COLO668 (cell line): ENCODE results near the gene HK1.
"Not testable (repeated sequence)": the region's sequence is repeated elsewhere in the genome, so short reads cannot be mapped to it uniquely, and the experiment has no call there.

Experiments
- DNase-seq: peaks from one replicate; lab custom pipeline; 2025; ENCODE audit not compliant: unreplicated experiment; lab: John Stamatoyannopoulos, UW

Gene HK1

GRCh38 chr10:69278446-69278963, at the start of gene HK1:
HK1 (plus strand) TSS chr10:69278496.
- DNase-seq, result no peak

- DNase-seq, result no peak
These were observed 48.7 kb upstream of the HK1 start for GRCh38 chr10:69229616-69229916.

DNA sequence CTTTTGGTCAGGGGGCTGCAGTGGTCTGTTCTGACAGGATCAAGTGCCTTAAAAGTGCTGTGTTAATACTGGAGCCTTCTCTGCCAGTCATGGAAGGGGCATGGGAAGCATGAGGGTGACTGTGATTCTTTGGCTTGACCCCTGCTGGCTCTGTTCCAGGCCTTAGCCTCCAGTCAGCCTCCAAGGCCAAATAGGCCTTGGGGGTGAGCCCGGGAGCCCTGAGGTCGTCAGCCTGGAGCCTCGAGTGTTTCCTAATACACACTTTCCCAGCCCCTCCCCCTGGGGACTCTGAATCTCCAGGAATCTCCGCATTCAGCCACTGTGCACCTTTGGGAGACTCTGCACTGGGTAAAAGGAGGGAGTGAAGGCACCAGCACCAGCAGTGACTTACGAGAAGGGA, 48.2 kb upstream of the HK1 start:
- no peak for DNase-seq

GRCh38 chr10:69232252-69232651, 46.0 kb upstream of the HK1 start:
- DNase-seq, result no peak

GRCh38 chr10:69232736-69233480, 45.4 kb upstream of the HK1 start:
- DNase-seq, result no peak

- no peak for DNase-seq
These were observed 43.8 kb upstream of the HK1 start for GRCh38 chr10:69234447-69234846.

DNA sequence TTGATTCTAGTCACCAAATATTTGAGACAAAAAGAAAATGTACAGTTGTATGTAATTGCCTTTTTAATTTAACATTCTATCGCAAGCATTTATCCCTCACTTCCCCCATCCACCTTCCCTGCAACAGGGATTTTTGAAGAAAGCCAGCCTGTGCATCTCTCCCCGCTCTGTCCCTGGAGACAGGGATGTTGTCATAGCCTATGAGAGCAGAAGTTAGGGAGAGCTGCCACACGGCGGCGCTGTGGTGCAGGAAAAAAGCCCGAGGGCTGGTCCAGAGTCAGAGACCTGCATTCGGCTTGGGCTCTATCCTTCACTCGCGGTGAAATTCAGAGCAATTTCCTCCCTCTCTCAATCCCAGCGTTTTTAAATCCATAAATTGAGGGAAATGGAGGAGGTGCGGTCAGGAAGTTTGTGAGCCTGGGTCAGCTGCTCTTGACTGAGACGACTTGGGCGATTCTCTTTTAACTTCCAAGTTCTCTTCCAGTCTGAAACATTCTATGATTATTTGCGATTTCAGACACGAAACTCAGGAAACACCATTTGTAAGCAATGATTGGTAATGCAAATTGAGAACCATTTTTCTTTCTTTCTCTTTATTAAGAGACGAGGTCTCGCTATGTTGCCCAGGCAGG, 40.7 kb upstream of the HK1 start:
- DNase-seq, result peak; percentile 66

DNA sequence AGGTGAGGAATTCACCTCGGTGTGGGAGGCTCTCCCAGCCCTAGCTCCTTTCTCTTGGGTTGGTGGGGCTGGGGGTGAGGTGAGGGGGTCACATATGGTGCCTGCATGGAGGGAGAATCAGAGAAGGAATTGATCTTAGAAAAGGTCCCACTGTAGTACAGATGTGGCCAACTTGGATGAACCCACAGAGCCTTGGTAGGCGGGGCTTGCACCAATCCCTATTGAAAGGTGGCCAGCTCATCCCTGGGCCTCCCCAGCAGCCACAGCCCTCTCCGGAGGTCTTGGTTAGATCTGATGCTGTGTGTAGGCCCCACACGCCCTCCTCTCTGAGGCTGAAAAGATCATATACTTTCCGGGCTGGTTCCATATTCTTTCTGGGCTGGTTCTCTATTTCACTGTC, 39.2 kb upstream of the HK1 start:
- DNase-seq, result no peak

- no peak for DNase-seq
These were observed 38.4 kb upstream of the HK1 start for GRCh38 chr10:69239816-69240434.

GRCh38 chr10:69240455-69240854, 37.8 kb upstream of the HK1 start:
- DNase-seq, result no peak

DNA sequence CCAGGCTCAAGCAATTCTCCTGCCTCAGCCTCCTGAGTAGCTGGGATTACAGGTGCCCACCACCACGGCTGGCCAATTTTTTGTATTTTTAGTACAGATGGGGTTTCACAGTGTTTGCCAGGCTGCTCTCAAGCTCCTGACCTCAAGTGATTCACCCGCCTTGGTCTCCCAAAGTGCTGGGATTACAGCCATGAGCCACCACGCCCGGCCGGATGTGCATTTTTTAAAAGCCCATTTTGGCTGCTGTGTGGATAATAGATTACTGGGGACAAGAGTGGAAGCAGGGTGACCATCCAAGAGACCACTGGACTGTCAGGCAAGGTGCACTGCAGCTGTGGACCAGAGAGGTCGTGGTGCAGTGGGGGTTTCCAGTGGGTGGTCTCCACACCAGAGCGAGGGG, 36.7 kb upstream of the HK1 start:
- DNase-seq, result no peak

DNA sequence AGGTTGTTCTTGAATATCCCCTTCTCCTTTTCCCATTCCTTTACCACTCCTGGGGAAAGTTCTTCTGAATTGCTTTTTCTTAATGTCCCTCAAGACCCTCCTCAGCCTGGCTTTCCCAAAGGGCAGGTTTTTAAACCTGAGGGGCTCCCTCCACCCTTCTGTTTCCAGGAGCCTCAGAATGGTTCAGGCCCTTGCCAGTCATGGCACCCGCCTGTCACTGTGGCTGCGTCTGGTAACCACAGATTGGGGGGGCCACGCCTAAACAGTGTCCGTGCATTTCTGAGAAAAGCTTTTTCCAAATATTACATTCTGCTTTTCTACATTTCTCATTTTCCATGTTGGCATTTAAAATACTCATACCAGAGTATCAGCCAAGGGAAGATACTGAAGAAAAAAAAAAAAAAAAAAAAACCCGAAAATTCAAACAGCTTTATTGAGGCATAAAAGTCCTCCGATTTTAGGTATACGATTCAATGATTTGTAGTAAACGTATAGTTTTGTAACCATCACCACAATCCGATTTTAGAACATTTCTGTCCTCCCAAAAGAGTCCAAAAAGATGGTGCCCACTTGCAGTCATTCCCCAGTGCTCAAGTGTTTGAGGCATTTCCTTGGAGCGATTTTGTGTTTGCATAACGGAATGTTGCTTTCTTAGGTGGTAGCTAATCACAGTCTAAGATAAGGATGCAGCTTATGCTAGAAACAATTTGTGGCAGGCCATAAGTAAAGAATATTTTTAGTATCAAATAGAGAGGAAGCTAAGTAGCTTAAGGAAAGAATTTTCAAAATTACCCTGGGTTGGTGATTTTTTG, 36.0 kb upstream of the HK1 start:
- no peak for DNase-seq

- DNase-seq, result no peak
These were observed 35.5 kb upstream of the HK1 start for GRCh38 chr10:69242852-69243212.

DNA sequence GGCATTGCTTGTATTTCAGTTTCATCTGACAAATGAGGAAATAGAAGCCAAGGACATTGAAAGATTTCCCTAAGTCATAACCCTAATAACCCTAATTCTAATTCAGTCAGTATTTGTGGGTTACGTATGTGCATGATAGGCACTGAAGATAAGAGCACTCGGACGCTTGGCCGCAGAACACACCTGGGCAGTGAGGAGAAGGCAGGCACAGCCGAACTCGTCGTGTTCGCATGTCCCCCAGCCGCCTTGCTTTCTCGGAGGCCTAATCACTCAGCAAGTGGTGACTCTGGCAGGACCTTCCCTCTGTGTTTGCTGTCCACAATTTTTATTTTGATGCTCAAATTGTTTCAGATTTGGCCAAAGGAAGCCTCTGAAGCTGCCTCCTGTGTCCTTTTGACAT, 34.5 kb upstream of the HK1 start:
- DNase-seq, result no peak

DNA sequence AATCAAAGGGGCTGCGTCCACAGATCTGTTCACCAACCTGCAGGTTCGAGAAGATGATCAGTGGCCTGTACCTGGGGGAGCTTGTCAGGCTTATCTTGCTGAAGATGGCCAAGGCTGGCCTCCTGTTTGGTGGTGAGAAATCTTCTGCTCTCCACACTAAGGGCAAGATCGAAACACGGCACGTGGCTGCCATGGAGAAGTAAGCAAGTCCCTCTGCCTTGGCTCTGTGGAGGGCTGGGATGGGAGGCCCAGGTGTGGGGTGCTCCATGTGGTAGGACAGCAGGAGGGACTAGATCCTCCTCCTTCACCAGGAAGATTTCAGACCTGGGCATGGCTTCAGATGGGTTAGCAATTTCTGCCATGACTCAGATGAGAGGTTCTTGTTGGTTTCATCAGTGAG, 32.3 kb upstream of the HK1 start:
- no peak for DNase-seq

GRCh38 chr10:69246581-69247312, 31.5 kb upstream of the HK1 start:
- no peak for DNase-seq

DNA sequence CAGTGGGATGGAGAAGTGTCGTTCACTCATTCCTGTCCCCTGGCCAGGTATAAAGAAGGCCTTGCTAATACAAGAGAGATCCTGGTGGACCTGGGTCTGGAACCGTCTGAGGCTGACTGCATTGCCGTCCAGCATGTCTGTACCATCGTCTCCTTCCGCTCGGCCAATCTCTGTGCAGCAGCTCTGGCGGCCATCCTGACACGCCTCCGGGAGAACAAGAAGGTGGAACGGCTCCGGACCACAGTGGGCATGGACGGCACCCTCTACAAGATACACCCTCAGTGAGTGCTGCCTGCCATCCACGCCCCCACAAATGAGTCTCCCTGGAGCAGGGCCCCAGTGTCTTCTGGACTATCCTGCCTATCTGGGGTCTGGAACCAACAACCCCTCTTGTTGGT, 31.0 kb upstream of the HK1 start:
- DNase-seq, result no peak

DNA sequence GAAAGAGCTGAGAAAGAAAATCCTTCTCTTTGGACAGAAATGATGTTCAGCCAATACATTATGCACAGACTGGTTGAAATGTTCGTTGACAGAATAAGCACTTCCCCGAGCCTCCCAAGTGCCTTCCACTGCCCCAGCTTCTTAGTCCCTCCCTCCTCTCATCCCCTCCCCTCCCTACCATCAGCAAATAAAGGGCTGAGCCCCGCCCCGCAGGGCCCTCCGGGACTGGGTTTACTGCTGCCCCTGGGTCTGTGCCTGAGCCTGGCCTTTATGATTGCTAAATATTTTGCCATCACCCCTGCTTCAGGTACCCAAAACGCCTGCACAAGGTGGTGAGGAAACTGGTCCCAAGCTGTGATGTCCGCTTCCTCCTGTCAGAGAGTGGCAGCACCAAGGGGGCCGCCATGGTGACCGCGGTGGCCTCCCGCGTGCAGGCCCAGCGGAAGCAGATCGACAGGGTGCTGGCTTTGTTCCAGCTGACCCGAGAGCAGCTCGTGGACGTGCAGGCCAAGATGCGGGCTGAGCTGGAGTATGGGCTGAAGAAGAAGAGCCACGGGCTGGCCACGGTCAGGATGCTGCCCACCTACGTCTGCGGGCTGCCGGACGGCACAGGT, 30.1 kb upstream of the HK1 start:
- DNase-seq, result no peak

DNA sequence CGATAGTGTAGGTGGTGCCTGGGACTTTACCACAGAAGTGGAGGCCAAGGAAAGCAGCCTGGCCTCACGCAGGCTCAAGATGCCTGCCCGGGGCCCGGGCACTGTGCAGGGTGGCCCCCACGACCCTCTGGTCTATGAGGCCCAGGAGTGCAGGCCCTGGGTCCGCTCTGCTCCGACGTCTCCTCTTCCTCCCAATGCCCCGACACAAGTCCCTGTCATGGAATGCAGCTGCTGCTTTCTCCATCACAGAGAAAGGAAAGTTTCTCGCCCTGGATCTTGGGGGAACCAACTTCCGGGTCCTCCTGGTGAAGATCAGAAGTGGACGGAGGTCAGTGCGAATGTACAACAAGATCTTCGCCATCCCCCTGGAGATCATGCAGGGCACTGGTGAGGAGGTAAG, 28.3 kb upstream of the HK1 start:
- DNase-seq, result no peak

GRCh38 chr10:69251417-69251816, 26.9 kb upstream of the HK1 start:
- DNase-seq, result not testable (repeated sequence)

- DNase-seq, result no peak
These were observed 25.1 kb upstream of the HK1 start for GRCh38 chr10:69253171-69253570.
